GM21381 (cell line): ENCODE data around the gene LRRC42.
"Not testable (repeated sequence)": the region's sequence is repeated elsewhere in the genome, so short reads cannot be mapped to it uniquely, and the experiment has no call there.

Source experiments
- ATAC-seq: cut with Tn5 transposase; IDR thresholded peaks from one replicate; pipeline ENCODE4 v1.9.1; 2021; ENCODE audit warnings: mild to moderate bottlenecking, moderate library complexity; ENCODE audit not compliant: unreplicated experiment

LRRC42 gene

GRCh38 chr1:53964109-53964508, 18.0 kb downstream of the LRRC42 start:
- ATAC-seq: no peak

- no peak for ATAC-seq
These were observed 20.6 kb downstream of the LRRC42 start for GRCh38 chr1:53966794-53967193.

- ATAC-seq: no peak
These were observed 21.4 kb downstream of the LRRC42 start for GRCh38 chr1:53967409-53968124.

GRCh38 chr1:53968125-53968513, 22.0 kb downstream of the LRRC42 start:
- ATAC-seq: no peak

- not testable (repeated sequence) for ATAC-seq
These were observed 23.2 kb downstream of the LRRC42 start for GRCh38 chr1:53969323-53969722.

GRCh38 chr1:53971718-53972117, 25.6 kb downstream of the LRRC42 start:
- ATAC-seq: no peak

- ATAC-seq: no peak
These were observed 29.7 kb downstream of the LRRC42 start for GRCh38 chr1:53975861-53976260.

GRCh38 chr1:53979712-53980450, 33.7 kb downstream of the LRRC42 start:
- no peak for ATAC-seq

- ATAC-seq: no peak
These were observed 35.1 kb downstream of the LRRC42 start for GRCh38 chr1:53981220-53981619.

GRCh38 chr1:53982034-53982762, 36.0 kb downstream of the LRRC42 start:
- no peak for ATAC-seq

GRCh38 chr1:53982763-53983104, 36.6 kb downstream of the LRRC42 start:
- no peak for ATAC-seq

- no peak for ATAC-seq
These were observed 38.6 kb downstream of the LRRC42 start for GRCh38 chr1:53984726-53985125.

- no peak for ATAC-seq
These were observed 40.3 kb downstream of the LRRC42 start for GRCh38 chr1:53986458-53986857.

GRCh38 chr1:53987880-53988279, 41.7 kb downstream of the LRRC42 start:
- no peak for ATAC-seq

- no peak for ATAC-seq
These were observed 46.1 kb downstream of the LRRC42 start for GRCh38 chr1:53992085-53992874.

GRCh38 chr1:53994516-53994915, 48.4 kb downstream of the LRRC42 start:
- not testable (repeated sequence) for ATAC-seq

- no peak for ATAC-seq
These were observed 49.5 kb downstream of the LRRC42 start for GRCh38 chr1:53995683-53996082.

GRCh38 chr1:53998223-53998622, 52.1 kb downstream of the LRRC42 start:
- ATAC-seq: no peak

- no peak for ATAC-seq
These were observed 53.8 kb downstream of the LRRC42 start for GRCh38 chr1:53999920-54000319.

- ATAC-seq: no peak
These were observed 55.4 kb downstream of the LRRC42 start for GRCh38 chr1:54001591-54001990.
